ENCODE results near the gene CHRNA1.

The CHRNA1 gene

DNA sequence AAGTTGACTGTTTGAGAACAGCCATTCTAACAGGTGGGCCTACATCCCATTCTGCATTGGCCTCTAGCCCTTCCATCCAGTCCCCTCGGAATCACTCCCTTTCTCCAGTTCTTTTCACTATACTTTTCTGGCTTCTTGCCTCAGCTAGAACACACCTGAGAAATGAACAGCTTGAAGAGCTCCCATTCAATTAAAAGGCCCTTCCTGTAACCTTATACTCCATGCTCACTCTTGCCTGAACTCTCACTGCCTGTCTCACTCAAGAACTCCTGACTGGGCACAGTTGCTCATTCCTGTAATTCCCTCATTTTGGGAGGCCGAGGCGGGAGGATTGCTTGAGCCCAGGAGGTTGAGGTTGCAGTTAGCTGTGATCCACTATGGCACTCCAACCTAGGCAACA lies 23.6 kb downstream of the CHRNA1 start:
- Histone ChIP-seq H3K9ac (no peak overlapping the region), H3K27me3 (ENCODE audit: control insufficient read depth, insufficient read depth, low read length) (no peaks in the 10 kb centered on the region), H3K79me2 (no peaks in the 10 kb centered on the region), H3K9me3 (ENCODE audit: control insufficient read depth, low read length) (no peaks in the 10 kb centered on the region), H3K4me3 (ENCODE audit: low read depth, low read length) (no peak overlapping the region), H3K4me2 (ENCODE audit: low read length) (no peak overlapping the region), H3K4me1 (no peaks in the 10 kb centered on the region), H3K36me3 (ENCODE audit: control insufficient read depth, insufficient read depth, low read length) (no peaks in the 10 kb centered on the region), H2AFZ (no peak overlapping the region), H3K27ac (no peak overlapping the region)
- TF ChIP-seq, protein P1, sequence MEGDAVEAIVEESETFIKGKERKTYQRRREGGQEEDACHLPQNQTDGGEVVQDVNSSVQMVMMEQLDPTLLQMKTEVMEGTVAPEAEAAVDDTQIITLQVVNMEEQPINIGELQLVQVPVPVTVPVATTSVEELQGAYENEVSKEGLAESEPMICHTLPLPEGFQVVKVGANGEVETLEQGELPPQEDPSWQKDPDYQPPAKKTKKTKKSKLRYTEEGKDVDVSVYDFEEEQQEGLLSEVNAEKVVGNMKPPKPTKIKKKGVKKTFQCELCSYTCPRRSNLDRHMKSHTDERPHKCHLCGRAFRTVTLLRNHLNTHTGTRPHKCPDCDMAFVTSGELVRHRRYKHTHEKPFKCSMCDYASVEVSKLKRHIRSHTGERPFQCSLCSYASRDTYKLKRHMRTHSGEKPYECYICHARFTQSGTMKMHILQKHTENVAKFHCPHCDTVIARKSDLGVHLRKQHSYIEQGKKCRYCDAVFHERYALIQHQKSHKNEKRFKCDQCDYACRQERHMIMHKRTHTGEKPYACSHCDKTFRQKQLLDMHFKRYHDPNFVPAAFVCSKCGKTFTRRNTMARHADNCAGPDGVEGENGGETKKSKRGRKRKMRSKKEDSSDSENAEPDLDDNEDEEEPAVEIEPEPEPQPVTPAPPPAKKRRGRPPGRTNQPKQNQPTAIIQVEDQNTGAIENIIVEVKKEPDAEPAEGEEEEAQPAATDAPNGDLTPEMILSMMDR (IDR thresholded peaks at IDR 0.05) = no peak

DNA sequence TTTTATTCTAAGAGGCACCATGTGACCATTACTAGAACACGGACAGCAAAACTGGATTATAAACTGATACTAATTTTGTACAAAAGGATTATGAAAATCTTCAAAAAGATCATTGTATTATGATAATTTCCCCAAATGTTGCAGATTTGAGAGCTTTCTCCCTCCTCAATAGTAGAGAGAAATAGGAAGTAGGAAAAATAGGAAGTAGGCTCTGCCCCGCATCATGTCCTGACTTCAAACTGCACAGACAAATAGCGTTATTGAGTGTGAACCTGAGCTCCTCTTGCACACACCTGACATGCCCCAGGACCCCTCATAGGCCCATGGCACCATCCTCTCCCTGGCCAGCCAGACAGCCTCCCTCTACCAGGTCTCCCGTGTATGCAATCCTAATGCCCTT lies 25.4 kb downstream of the CHRNA1 start:
- TF ChIP-seq, protein P1 (IDR thresholded peaks at IDR 0.05) = no peak
- Histone ChIP-seq H3K36me3 (ENCODE audit: control insufficient read depth, insufficient read depth, low read length) (no peaks in the 10 kb centered on the region), H3K27me3 (ENCODE audit: control insufficient read depth, insufficient read depth, low read length) (no peaks in the 10 kb centered on the region), H3K4me2 (ENCODE audit: low read length) (no peak overlapping the region), H2AFZ (no peak overlapping the region), H3K4me1 (no peaks in the 10 kb centered on the region), H3K9me3 (ENCODE audit: control insufficient read depth, low read length) (no peaks in the 10 kb centered on the region), H3K27ac (no peak overlapping the region), H3K4me3 (ENCODE audit: low read depth, low read length) (no peak overlapping the region), H3K9ac (no peak overlapping the region), H3K79me2 (no peaks in the 10 kb centered on the region)

DNA sequence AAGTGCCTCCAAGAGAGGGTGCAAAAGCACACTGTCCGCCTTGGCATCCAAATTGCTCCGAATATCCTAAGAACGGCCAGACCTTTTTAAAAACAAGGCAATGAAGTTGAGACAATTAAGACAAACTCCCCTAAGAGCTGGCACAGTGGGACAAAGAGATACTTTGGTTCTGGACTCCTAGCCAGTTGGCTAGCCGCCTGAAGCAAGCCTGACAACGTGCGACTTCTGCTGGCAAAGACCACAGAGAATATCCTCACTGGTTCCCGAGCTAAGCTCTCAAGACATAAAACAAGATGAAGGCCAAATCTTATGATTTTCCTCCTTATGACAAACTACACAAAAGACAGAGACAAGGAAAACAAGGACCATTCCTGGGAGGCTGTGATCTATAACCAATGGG lies 32.7 kb downstream of the CHRNA1 start:
- H3K4me3 ChIP-seq (ENCODE audit: low read depth, low read length) = no peak overlapping the region
- TF ChIP-seq, protein P1 (IDR thresholded peaks at IDR 0.05) = no peak
- no peaks in the 10 kb centered on the region for H3K9me3 ChIP-seq (ENCODE audit: control insufficient read depth, low read length)
- H3K36me3 ChIP-seq (ENCODE audit: control insufficient read depth, insufficient read depth, low read length) = no peaks in the 10 kb centered on the region
- no peak overlapping the region for H3K4me2 ChIP-seq (ENCODE audit: low read length)
- no peaks in the 10 kb centered on the region for H3K79me2 ChIP-seq
- no peak overlapping the region for H3K9ac ChIP-seq
- H3K27ac ChIP-seq = no peak overlapping the region
- peaks cover 5% of the 10 kb centered on the region for H3K27me3 ChIP-seq (ENCODE audit: control insufficient read depth, insufficient read depth, low read length)
- H2AFZ ChIP-seq = no peak overlapping the region
- no peaks in the 10 kb centered on the region for H3K4me1 ChIP-seq

DNA sequence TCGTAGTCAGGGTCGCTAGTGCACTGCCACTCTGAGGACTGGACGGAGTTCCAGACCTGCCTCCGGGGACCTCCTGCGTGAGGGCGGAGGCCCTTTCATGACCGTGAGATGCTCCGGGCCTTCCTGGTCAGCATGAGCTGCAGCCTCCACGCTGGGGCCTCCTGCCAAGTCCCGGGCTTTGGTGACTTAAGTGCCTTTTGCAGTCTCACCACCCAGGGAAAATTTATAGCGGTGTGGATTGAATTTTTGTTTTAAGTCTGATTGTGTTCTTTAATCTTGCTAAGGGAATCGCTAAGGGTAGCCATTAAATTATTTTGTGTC lies 33.6 kb downstream of the CHRNA1 start:
- no peak overlapping the region for H3K9ac ChIP-seq
- no peak overlapping the region for H3K27ac ChIP-seq
- TF ChIP-seq, protein P1 (IDR thresholded peaks at IDR 0.05) = no peak
- H3K36me3 ChIP-seq (ENCODE audit: control insufficient read depth, insufficient read depth, low read length) = no peaks in the 10 kb centered on the region
- H3K9me3 ChIP-seq (ENCODE audit: control insufficient read depth, low read length) = no peaks in the 10 kb centered on the region
- no peaks in the 10 kb centered on the region for H3K79me2 ChIP-seq
- no peak overlapping the region for H3K4me3 ChIP-seq (ENCODE audit: low read depth, low read length)
- no peak overlapping the region for H3K4me2 ChIP-seq (ENCODE audit: low read length)
- H3K27me3 ChIP-seq (ENCODE audit: control insufficient read depth, insufficient read depth, low read length) = peaks cover 5% of the 10 kb centered on the region
- H2AFZ ChIP-seq = peak overlapping the region; percentile 66
- no peaks in the 10 kb centered on the region for H3K4me1 ChIP-seq

DNA sequence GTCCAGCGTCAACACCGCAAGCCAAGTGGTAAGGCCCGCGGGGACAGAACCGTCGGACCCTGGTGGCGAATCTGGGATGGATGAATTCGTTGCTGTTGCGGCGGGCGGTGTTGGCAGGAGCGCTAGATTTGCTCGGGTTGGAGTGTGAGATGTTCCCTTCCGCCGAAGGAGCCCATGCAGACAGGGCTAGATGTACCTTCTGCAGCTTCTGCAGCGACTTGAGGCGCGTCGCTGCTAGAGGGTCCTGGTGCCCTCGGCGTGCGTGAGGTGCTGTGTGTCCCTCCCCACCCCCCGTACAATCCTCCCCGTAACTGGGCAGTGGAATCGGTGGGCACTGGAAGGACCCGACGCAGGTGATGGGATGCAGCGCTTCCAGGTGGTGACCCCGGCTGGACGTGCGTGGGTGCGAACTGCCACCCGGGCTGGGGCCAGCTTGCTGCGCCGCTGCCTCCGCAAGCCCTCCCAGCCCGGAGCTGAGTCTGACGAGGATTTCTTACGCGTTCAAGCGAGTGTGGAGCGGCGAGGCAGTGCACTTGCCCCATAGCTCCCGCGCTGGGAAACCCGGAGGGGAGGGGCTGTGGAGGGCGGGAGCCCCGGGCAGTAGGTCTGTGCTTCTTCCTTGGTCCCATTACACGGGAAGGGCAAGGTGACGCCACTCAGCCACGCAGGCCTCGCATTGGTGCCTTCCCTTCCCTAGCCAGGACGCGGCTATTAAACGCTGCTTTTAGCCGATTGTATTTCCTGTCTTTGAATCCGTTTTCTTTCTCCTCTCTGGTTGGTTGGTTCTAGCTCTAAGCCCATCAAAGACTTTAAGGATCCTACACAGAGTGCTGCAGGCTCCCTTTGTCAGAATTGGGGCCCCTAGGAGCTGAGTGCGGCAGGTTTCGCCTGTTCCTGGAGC lies 34.2 kb downstream of the CHRNA1 start:
- H3K9ac ChIP-seq = no peak overlapping the region

More for the DNA sequence above, 34.2 kb downstream of the CHRNA1 start:
- Histone ChIP-seq H2AFZ (peak overlapping the region; percentile 66), H3K4me3 (ENCODE audit: low read depth, low read length) (peak overlapping the region; percentile 22), H3K4me1 (no peaks in the 10 kb centered on the region), H3K4me2 (ENCODE audit: low read length) (peak overlapping the region; percentile 59), H3K27ac (no peak overlapping the region), H3K27me3 (ENCODE audit: control insufficient read depth, insufficient read depth, low read length) (peaks cover 5% of the 10 kb centered on the region), H3K9me3 (ENCODE audit: control insufficient read depth, low read length) (no peaks in the 10 kb centered on the region), H3K79me2 (no peaks in the 10 kb centered on the region), H3K36me3 (ENCODE audit: control insufficient read depth, insufficient read depth, low read length) (no peaks in the 10 kb centered on the region)
- TF ChIP-seq, protein P1 (IDR thresholded peaks at IDR 0.05) = no peak

All from parathyroid adenoma (tissue), 2 donors.